Measurements from ENCODE around the gene TJP3.

DNA sequence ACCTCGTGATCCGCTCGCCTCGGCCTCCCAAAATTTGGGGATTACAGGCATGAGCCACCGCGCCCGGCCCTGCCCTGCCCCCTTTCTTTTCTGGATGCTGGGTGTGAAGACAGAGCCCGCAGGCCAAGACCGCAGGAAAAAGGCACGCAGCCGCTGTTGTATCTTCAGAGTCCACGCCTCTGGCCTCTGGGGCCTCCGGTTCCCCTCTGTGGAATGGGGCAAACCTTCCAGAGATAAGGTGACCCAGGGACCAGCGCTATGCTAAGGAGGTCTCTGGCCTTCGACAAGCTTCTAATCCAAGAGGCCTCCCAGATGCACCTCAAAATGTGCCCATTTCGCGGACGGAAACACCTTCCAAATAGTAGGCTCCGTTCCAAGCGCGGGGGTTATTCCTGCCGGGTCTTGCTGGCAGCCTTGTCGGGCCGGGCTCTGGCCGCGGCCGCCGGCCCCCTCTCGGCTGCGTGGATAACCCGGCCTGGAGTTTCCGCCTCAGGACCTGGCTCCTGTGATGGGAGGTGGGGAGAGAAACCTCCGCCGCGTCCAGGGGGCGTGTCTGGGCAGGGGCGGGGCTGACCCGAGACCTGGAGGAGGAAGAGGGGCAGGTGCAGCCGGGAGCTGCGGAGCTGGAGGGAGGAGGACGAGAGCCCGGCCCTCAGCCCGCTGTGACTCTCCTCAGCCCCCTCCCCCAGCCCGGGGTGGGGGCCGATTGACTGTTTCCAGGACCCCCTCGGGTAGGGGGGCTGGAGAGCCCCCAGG is 13.1 kb downstream of the TJP3 start:
- TF ChIP-seq EP300 (IDR thresholded peaks at IDR 0.05; ENCODE audit: borderline replicate concordance) (peak; percentile 56; the same call in 1 of the 2 replicates), REST (IDR thresholded peaks at IDR 0.05; ENCODE audit: low read depth) (no peak), TAF1 (IDR thresholded peaks at IDR 0.05; ENCODE audit: low read depth) (peak; percentile 66), TCF12 (IDR thresholded peaks at IDR 0.05; ENCODE audit: low read depth) (peak; percentile 90), USF1 (IDR thresholded peaks at IDR 0.05) (peak; percentile 29; the same call in 1 of the 2 replicates), CREB1 (IDR thresholded peaks at IDR 0.05; ENCODE audit: low read depth) (peak; percentile 50), RAD21 (IDR thresholded peaks at IDR 0.05; ENCODE audit: low read depth) (peak; percentile 34; the same call in 1 of the 2 replicates), YY1 (IDR thresholded peaks at IDR 0.05; ENCODE audit: low read depth) (peak; percentile 82), ZBTB7A (IDR thresholded peaks at IDR 0.05; ENCODE audit: low read depth) (peak; percentile 66), NFIC (IDR thresholded peaks at IDR 0.05) (peak; percentile 72)
- TF ChIP-seq, protein P1, sequence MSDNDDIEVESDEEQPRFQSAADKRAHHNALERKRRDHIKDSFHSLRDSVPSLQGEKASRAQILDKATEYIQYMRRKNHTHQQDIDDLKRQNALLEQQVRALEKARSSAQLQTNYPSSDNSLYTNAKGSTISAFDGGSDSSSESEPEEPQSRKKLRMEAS (IDR thresholded peaks at IDR 0.05) = peak; percentile 81
